ENCODE results near the gene OR2G6.
"Not testable (repeated sequence)": the region's sequence is repeated elsewhere in the genome, so short reads cannot be mapped to it uniquely, and the experiment has no call there.

The OR2G6 gene

DNA sequence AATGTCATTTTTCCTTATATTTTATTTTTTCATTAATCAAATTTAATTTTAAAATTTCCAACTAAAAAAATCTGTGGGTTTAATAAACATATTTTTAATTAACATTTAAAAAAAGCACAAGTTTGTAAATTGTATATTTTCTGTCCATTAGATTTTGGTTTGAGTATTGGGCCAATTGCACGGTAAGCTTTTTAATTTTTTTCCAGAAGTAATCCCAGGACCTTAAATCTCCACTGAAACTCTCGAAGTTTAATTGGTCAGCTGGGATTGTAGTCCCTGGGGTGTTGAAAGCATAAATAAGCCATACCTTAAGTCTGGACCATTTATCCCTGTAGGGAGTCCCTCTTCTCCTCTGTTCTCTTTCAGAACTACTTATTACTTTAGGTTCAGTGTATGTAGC, at the start of gene OR2G6:
OR2G6 (plus strand) TSS at position 301 of the 400 bp plus-strand sequence. CDS start 13,574 bp downstream, outside the sequence.
- POLR2A ChIA-PET; DNase-seq (ENCODE audit: extremely low spot score): not testable (repeated sequence)

GRCh38 chr1:248459117-248459516, 48.8 kb upstream of the OR2G6 start:
- DNase-seq (ENCODE audit: extremely low spot score); POLR2A ChIA-PET; CTCF ChIA-PET: not testable (repeated sequence)

More for the DNA sequence above, at the start of gene OR2G6:
- CTCF ChIA-PET: not testable (repeated sequence)

GRCh38 chr1:248471154-248471553, 36.7 kb upstream of the OR2G6 start:
- DNase-seq (ENCODE audit: extremely low spot score): no peak
- ChIA-PET CTCF (no interaction called here), POLR2A (no interaction called here)
- TF ChIP-seq, protein P1, sequence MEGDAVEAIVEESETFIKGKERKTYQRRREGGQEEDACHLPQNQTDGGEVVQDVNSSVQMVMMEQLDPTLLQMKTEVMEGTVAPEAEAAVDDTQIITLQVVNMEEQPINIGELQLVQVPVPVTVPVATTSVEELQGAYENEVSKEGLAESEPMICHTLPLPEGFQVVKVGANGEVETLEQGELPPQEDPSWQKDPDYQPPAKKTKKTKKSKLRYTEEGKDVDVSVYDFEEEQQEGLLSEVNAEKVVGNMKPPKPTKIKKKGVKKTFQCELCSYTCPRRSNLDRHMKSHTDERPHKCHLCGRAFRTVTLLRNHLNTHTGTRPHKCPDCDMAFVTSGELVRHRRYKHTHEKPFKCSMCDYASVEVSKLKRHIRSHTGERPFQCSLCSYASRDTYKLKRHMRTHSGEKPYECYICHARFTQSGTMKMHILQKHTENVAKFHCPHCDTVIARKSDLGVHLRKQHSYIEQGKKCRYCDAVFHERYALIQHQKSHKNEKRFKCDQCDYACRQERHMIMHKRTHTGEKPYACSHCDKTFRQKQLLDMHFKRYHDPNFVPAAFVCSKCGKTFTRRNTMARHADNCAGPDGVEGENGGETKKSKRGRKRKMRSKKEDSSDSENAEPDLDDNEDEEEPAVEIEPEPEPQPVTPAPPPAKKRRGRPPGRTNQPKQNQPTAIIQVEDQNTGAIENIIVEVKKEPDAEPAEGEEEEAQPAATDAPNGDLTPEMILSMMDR (IDR thresholded peaks at IDR 0.05; ENCODE audit: control extremely low read depth, extremely low read depth, low read depth, missing control alignments): no peak

DNA sequence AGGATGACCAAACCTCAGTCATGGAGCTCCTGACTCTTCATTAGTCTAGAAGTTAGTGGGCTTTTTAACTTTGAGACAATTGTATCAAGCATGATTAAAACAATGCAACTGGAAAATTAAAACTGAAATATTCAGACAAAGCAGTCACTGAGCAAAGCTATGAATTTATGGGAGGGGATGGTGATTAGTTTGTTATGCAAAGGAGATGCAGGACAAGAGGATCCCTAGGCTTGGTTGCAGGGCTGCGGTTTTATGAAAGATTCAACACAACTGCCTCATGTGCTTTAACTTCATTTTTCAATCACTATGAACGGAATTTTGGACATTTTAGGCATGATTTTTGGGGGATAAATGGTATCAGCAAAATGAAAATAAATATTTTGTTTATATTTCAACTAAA, 35.8 kb upstream of the OR2G6 start:
- POLR2A ChIA-PET; CTCF ChIA-PET; DNase-seq (ENCODE audit: extremely low spot score): not testable (repeated sequence)

DNA sequence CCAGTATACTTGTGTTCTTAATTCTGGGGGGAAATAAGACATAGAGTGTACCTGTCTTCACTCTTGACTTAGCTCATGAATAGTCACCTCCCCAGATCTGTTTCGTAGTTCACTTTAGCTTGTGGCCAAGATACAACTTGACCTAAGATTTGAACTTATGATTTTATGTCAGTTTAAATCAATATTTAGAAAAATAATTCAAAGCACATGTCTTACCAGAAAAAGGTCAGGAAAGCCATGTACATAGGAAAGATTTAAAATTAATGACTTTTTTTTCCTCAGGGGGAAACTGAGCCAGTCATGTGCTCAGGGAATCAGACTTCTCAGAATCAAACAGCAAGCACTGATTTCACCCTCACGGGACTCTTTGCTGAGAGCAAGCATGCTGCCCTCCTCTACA, 34.8 kb upstream of the OR2G6 start, which contains the start of gene OR2T3:
OR2T3 (plus strand) TSS at position 301 of the 400 bp plus-strand sequence; CDS start at position 301, 0 bp downstream.
- DNase-seq (ENCODE audit: extremely low spot score); CTCF ChIA-PET; POLR2A ChIA-PET: not testable (repeated sequence)

GRCh38 chr1:248475660-248476059, 32.2 kb upstream of the OR2G6 start:
- DNase-seq (ENCODE audit: extremely low spot score); POLR2A ChIA-PET; CTCF ChIA-PET: not testable (repeated sequence)

GRCh38 chr1:248481686-248482579, 25.9 kb upstream of the OR2G6 start:
- CTCF ChIA-PET; POLR2A ChIA-PET; DNase-seq (ENCODE audit: extremely low spot score): not testable (repeated sequence)

GRCh38 chr1:248488289-248488688, 19.6 kb upstream of the OR2G6 start, which contains the start of gene OR2T5:
Gene OR2T5 (plus strand): TSS chr1:248488589. CDS start chr1:248488589, 0 bp downstream.
- POLR2A ChIA-PET; DNase-seq (ENCODE audit: extremely low spot score): not testable (repeated sequence)

GRCh38 chr1:248496661-248497060, 11.2 kb upstream of the OR2G6 start:
- POLR2A ChIA-PET; CTCF ChIA-PET; DNase-seq (ENCODE audit: extremely low spot score): not testable (repeated sequence)

More at GRCh38 chr1:248488289-248488688, 19.6 kb upstream of the OR2G6 start, which contains the start of gene OR2T5:
- CTCF ChIA-PET: not testable (repeated sequence)

- POLR2A ChIA-PET; CTCF ChIA-PET; DNase-seq (ENCODE audit: extremely low spot score): not testable (repeated sequence)
Measured at GRCh38 chr1:248500305-248501035, 7.4 kb upstream of the OR2G6 start.

GRCh38 chr1:248510217-248510616, 2.3 kb downstream of the OR2G6 start:
- CTCF ChIA-PET; DNase-seq (ENCODE audit: extremely low spot score); POLR2A ChIA-PET: not testable (repeated sequence)

DNA sequence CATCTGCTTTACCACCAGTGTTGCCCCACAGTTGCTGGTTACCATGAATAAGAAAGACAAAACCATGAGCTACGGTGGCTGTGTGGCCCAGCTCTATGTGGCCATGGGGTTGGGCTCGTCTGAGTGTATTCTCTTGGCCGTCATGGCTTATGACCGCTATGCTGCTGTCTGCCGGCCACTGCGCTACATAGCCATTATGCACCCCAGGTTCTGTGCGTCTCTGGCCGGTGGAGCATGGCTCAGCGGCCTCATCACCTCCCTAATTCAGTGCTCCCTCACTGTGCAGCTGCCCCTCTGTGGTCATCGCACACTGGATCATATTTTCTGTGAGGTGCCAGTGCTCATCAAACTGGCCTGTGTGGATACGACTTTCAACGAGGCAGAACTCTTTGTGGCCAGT, 14.0 kb downstream of the OR2G6 start:
- no peak for DNase-seq (ENCODE audit: extremely low spot score)
- TF ChIP-seq, protein P1 (IDR thresholded peaks at IDR 0.05; ENCODE audit: control extremely low read depth, extremely low read depth, low read depth, missing control alignments): no peak
- ChIA-PET POLR2A (no interaction called here), CTCF (no interaction called here)

DNA sequence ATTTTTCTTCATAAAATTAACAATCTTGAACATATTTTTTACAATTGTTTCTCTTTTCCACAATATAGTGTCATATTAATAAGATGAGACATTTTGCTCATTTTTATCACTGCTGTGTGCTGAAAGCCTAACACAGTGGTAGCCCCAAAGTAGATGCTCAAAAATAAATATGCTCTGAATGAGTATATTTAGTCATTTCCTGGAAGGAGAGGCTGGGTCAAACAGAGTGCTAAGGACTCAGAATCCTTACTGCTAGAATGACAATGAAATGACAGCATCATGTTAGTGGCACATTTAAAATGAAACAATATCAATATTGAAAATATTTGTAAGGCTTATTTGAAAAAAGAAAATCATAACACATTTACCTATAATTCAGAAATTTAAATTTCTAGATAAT, 29.6 kb downstream of the OR2G6 start:
- POLR2A ChIA-PET; CTCF ChIA-PET; DNase-seq (ENCODE audit: extremely low spot score): not testable (repeated sequence)

DNA sequence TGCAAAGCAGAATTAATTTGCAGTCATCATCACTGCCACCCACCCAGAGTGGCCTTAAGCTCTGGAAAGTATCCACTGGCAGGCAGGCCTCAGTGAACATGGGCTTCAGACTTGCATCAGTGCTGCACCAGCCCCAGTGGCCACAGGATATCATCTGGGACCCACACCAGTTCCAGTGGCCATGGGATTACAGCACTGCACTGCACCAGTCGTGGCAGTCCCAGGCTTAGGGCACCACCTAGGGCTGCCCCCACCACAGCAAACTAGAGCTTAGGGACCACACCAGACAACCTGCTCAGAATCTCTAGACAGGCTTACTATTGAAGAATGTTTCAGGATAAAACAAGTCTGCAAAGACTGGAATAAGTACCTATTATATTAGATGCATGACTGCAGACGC, 39.5 kb downstream of the OR2G6 start:
- CTCF ChIA-PET; POLR2A ChIA-PET; DNase-seq (ENCODE audit: extremely low spot score): not testable (repeated sequence)

GRCh38 chr1:248551027-248551426, 43.2 kb downstream of the OR2G6 start:
- POLR2A ChIA-PET, CTCF ChIA-PET: not testable (repeated sequence)

DNA sequence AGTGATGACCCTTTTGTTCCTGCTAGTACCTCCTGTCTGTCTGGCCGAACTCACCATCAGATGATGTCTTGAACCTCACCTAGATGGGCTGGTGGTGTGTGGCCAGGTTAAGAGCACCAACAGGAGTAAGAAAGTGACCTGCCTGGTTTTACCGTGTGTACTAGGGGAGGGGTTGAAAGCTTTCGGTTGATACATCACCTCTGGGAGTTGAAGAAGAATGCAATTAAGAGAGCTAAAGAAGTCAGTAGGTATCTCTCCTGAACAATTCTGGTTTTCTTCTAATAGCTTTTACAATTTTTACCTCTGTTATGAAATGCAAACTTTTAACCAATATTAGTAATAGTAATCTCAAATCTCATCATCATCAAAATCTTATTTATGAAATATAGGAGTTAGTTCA, 54.8 kb downstream of the OR2G6 start, which contains the start of gene OR2T29:
OR2T29 (minus strand) TSS at position 101 of the 400 bp plus-strand sequence. CDS start 3,281 bp downstream, outside the sequence.
- CTCF ChIA-PET; DNase-seq (ENCODE audit: extremely low spot score); POLR2A ChIA-PET: not testable (repeated sequence)

More at GRCh38 chr1:248551027-248551426, 43.2 kb downstream of the OR2G6 start:
- not testable (repeated sequence) for DNase-seq (ENCODE audit: extremely low spot score)

Data from GM10248 (cell line).